Small intestine (tissue), 16 donors: ENCODE measurements around the gene SIGLEC12. TPM values are rescaled to one million over a fixed set of nuclear protein-coding genes. Genes with fewer than 3 reads are reported as not detected.

Source experiments
- DNase-seq, 2 donors: peaks; one replicate each; pipeline versions ENCODE4 v3.0.0 to v3.0.0-alpha.2; 2013
- FAIRE-seq: peaks from 2 replicates; lab custom pipeline; 2012; peaks lifted over from hg19 to GRCh38; lab: Jason Lieb, UNC
- H3K27ac ChIP-seq, 3 donors: one replicate each; pipeline ENCODE4 v1.5.1; 2013; ENCODE audit warnings: low read length in 2 of 3, mild to moderate bottlenecking in 2 of 3, control low read depth in 1 of 3, inconsistent platforms in 1 of 3, low read depth in 1 of 3, moderate library complexity in 1 of 3
- H3K27me3 ChIP-seq, 3 donors: one replicate each; pipeline ENCODE4 v1.6.1; 2013; ENCODE audit warnings: low read length in 3 of 3, inconsistent platforms in 1 of 3; ENCODE audit not compliant: control insufficient read depth in 3 of 3, insufficient read depth in 3 of 3
- H3K36me3 ChIP-seq, 3 donors: one replicate each; pipeline ENCODE4 v1.6.1; 2013; ENCODE audit warnings: low read length in 3 of 3, inconsistent platforms in 1 of 3, low read depth in 1 of 3, mild to moderate bottlenecking in 1 of 3, moderate library complexity in 1 of 3; ENCODE audit not compliant: control insufficient read depth in 3 of 3, insufficient read depth in 2 of 3
- H3K4me1 ChIP-seq, 3 donors: one replicate each; pipeline ENCODE4 v1.6.1; 2013; ENCODE audit warnings: low read length in 2 of 3, inconsistent platforms in 1 of 3, low read depth in 1 of 3, mild to moderate bottlenecking in 1 of 3, moderate library complexity in 1 of 3; ENCODE audit not compliant: control insufficient read depth in 3 of 3, insufficient read depth in 2 of 3
- H3K4me3 ChIP-seq, 3 donors: one replicate each; pipeline ENCODE4 v1.5.1; 2013; ENCODE audit warnings: low read length in 3 of 3, control low read depth in 1 of 3, inconsistent platforms in 1 of 3, low read depth in 1 of 3, mild to moderate bottlenecking in 1 of 3, moderate library complexity in 1 of 3
- H3K9me3 ChIP-seq, 2 donors: one replicate each; pipeline ENCODE4 v1.6.1; 2013; ENCODE audit warnings: low read depth in 1 of 2, low read length in 1 of 2; ENCODE audit not compliant: control insufficient read depth in 2 of 2, insufficient read depth in 1 of 2
- WGBS, 3 donors: extraction: QIAGEN DNeasy Blood & Tissue Kit; methylation state at CpG; one replicate each; pipeline ENCODE4 v1.1.7; 2013; 5-methylcytosine and 5-hydroxymethylcytosine counted together
- long read RNA-seq, 10 donors: transcript quantifications; one replicate each; lab custom pipeline, GENCODE V29; 2026
- polyA plus RNA-seq, 4 donors: library from polyadenylated mRNA; stranded (reverse) in 3 of 4; unstranded in 1 of 4; fragments of 200-250 nt in 3 of 4; fragments of 120-200 nt in 1 of 4; gene quantifications; one replicate each; pipeline versions ENCODE4 v1.2.1 to v1.2.3, GENCODE V29; 2013
- donor health status: healthy with polysubstance abuse.
- donor health status: control.
- donor health status: control.
- donor health status: Bipolar disorder and iron deficiency.
- donor health status: healthy.

SIGLEC12 gene
- 1 to 10 TPM in 2 of 4 donors, under 1 TPM in 1, not detected in 1; 0.33 to 5.7 (median 2.0) TPM for polyA plus RNA-seq
- long read RNA-seq, donor 1, partial matches to known transcripts: 0 of 1 reads
- long read RNA-seq, donor 1, other reads (novel, unspliced or antisense): 0 of 1 reads
- long read RNA-seq, donor 2: 0 reads
- long read RNA-seq, donor 3: 0 reads
- long read RNA-seq, donor 4: 0 reads
- long read RNA-seq, donor 5, partial matches to known transcripts: 12 of 12 reads
- long read RNA-seq, donor 5, other reads (novel, unspliced or antisense): 0 of 12 reads
- long read RNA-seq, donor 6, partial matches to known transcripts: 0 of 1 reads
- long read RNA-seq, donor 6, other reads (novel, unspliced or antisense): 0 of 1 reads
- long read RNA-seq, donor 7: 0 reads
- long read RNA-seq, donor 8: 0 reads
- long read RNA-seq, donor 9: 0 reads
- long read RNA-seq, donor 10: 0 reads

DNA sequence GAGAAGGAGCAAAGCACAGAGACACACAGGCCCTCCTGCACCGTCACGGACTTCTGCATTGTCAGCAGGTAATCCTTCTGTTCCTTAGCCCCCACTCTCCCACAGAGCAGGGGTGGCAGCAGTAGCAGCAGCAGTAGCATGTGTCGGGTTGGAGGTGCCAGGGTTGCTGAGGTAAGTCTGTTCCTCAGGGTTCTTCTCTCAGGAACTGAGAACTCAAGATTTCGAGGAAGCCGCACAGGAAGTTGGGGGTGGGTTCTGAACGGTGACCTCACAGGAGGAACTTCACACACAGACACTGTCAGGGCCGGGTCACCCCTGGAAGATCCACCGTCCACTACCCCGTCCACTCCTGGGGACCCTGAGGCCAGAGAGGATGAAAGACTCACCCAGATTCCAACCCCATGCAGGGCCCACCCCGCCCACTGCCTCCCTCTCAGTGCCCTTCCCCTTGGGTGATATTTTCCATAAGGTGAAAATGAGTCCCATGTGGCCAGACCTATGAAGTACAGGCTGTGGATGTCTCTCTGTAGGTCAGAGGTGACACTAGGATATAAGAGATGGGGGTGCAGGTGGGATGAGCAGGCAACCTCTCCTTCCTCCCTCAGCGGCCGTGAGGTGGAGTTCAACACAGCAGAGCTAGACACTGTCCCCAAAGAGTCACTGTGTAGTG lies at the start of gene SIGLEC12:
Gene SIGLEC12 (minus strand): TSS at position 207 of the 670 bp plus-strand sequence. CDS start 67 bp downstream, at position 140.
- DNase-seq: no peak
- no peak for FAIRE-seq
- no peaks in the 10 kb centered on the region for H3K9me3 ChIP-seq
- H3K4me1 ChIP-seq: peaks cover 0 to 3% (median 0%) of the 10 kb centered on the region in 3 donors
- no peak within 1 kb of the TSS for H3K4me3 ChIP-seq
- no peaks in the 10 kb centered on the region for H3K36me3 ChIP-seq
- peak within 1 kb of the TSS in 1 of 3 donors; percentile 44 for H3K27ac ChIP-seq
- 56 to 90% (median 60%) methylated on average over 10 to 12 of the region's 12 CpGs for WGBS, 3 donors
- H3K27me3 ChIP-seq: peaks cover 0 to under 1% (median 0%) of the 10 kb centered on the region in 3 donors

DNA sequence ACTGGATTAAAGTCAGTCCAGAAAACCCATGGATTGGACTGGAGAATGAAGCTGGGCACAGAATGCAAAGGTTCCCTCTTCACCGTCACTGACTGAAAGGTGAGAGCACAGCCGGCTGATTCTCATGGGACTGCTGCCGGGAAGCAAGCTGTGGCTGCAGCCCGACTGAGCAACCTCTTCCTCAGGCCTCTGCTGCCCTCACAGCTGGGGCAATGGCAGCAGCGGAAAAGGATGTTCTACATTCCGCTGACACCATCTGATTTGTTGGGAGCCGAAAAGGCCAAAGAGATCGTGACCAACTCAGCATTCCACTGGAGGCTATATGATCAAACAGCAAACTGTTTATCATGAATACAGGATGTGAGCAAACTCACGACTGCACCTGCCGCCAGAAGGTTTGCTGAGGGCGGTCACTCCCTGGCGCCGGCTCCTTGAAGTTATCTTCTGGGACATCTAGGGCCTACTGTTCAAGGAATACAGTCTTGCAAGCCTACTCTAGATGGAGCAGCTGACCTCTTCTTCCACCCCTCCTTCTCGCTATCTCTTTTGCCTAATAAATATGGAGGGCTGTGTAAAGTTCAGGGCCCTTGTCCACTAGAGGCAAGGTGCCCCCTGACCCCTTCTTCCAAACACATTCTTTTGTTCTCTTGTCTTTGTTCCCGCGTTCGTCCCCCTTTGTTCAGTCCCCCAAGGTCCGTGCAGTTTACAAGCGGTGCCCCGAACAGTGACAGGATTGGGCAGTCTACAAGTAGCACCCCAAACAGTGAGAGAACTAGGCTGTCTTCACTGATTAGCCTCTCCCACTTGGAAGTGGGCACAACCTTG lies 49.5 kb upstream of the SIGLEC12 start:
- WGBS, 3 donors: 70 to 82% (median 77%) methylated on average over 20 of the region's 20 CpGs
- no peaks in the 10 kb centered on the region for H3K27me3 ChIP-seq
- DNase-seq (no peak), FAIRE-seq (no peak)
- no peaks in the 10 kb centered on the region for H3K9me3 ChIP-seq
- no peak overlapping the region for H3K27ac ChIP-seq
- H3K4me3 ChIP-seq: no peak overlapping the region
- no peaks in the 10 kb centered on the region for H3K4me1 ChIP-seq
- H3K36me3 ChIP-seq: no peaks in the 10 kb centered on the region

DNA sequence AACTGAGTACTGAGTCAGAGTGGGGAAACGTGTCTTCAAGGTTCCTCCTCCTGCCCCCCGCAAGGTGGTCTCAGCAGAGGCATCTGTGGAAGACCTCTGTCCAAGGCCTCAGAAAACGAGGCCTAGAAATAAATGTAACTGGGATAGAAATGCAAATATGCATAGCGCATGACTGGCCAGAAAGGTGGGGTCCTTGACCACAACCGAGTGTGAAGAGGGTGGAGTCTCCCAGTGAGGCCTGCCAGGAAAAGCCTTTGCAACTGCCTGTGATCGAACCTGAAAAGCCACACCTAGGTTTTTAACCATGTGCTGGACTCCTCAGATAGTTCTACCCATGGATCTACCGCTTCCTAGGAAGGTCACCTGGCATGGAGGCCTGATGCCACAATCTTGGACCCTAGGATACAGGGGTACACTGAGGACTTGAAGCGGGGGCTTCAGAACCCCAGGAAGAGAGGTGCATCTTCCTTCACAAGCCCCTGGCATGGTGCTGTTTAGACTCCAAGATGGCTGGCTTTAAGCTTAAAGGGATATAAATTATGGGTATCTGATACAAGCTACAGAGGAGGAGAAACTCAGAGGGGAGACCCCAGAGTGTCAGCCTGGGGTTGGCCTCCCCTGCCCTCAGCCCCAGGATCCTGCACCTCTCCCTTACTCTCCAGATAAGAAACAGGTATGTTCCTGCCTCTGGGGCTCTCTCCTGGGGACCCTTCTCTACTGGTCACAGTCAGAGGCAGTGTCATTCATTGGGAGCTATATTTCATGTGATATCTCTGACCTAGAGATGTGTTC lies 48.1 kb upstream of the SIGLEC12 start:
- H3K4me3 ChIP-seq: no peak overlapping the region
- no peaks in the 10 kb centered on the region for H3K27me3 ChIP-seq
- FAIRE-seq (no peak), DNase-seq (no peak)
- H3K27ac ChIP-seq: no peak overlapping the region
- 56 to 61% (median 58%) methylated on average over 8 of the region's 8 CpGs for WGBS, 3 donors
- H3K9me3 ChIP-seq: no peaks in the 10 kb centered on the region
- no peaks in the 10 kb centered on the region for H3K4me1 ChIP-seq
- no peaks in the 10 kb centered on the region for H3K36me3 ChIP-seq

DNA sequence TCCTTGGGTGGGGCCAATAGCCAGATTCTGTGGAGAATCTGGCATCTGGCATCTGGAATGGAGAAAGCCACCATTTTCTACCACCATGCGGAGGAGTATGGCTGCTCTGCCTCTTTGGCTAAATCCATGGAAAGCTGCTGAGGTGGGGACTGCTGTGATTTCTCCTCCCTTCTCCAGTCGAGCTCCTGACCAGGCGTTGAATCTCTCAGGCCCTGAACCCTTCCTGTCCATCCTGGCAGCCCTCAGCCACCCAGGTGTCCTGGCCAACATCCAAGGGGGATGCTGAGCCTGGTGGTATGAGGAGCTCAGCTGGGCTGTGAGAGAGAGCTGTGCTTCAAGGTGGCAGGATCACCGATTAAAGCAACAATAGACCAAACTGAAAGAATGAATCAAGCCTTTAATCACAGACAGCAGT lies 47.3 kb upstream of the SIGLEC12 start:
- Histone ChIP-seq H3K4me3 (no peak overlapping the region), H3K9me3 (no peaks in the 10 kb centered on the region), H3K4me1 (no peaks in the 10 kb centered on the region), H3K27me3 (no peaks in the 10 kb centered on the region), H3K36me3 (no peaks in the 10 kb centered on the region), H3K27ac (no peak overlapping the region)
- DNase-seq (no peak), FAIRE-seq (no peak)
- WGBS, 3 donors: 73 to 81% (median 73%) methylated on average over 4 of the region's 4 CpGs

DNA sequence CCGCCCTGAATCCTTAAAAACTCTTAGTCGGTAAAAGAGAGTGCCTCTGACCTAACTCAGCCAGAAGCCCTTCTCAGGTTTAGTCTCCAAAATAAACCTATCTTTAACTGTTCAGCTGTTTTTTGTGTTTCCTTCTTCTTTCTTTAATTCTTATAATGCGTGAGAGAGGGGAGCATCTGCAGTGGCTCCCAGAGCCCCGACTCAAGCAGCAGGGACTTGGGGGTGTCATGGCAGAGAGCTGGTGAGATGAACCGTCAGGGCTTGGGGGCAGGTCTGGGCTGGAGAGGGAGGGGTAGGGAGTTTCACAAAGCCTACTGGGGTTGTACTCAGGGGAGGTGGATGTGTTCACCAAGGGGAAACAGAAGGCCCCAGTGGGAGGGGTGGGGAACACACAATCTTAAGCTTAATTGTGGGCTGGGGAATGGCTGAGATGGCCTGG lies 46.6 kb upstream of the SIGLEC12 start:
- no peak overlapping the region for H3K4me3 ChIP-seq
- H3K36me3 ChIP-seq: no peaks in the 10 kb centered on the region
- no peaks in the 10 kb centered on the region for H3K4me1 ChIP-seq
- FAIRE-seq (no peak), DNase-seq (no peak)
- H3K9me3 ChIP-seq: no peaks in the 10 kb centered on the region
- WGBS, 3 donors: 65 to 75% (median 66%) methylated on average over 5 of the region's 5 CpGs
- no peaks in the 10 kb centered on the region for H3K27me3 ChIP-seq
- no peak overlapping the region for H3K27ac ChIP-seq

DNA sequence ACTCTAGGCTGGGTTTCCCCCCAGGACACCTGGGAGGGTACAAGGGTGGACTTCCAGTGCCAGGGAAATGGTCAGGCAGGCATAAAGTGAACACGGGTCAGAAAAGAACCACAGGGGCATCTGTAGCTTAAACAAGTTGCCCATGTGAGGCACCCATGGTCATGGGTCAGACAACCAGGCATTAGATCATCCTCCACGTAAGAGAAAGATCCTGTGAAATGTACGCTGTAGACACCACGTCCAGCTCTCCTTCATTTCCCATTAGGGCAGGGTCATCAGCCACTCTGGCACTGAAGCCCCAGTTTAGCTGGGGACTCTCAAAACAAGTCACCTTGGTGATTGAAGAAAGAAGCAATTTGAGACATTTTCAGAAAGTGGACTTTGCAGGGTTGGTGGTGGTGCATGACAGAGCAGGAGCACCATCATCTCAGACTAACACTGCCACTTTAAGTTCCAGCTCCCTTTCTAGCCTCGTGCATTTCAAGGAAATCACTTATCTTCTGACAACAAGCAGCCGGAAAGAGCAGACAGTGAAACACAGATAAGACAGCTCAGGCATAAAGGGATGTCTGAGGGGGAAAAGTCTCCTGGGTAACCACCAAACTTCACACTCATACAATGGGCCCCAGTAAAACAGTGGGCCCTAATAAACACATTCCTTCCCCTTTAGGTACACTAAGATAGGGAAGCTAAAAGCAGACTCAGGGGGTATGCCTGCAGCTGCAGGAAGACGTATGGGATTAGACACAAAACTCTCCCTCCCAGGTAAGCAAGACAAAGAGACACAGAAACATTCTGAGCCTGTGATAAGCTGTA lies 46.0 kb upstream of the SIGLEC12 start:
- H3K36me3 ChIP-seq: no peaks in the 10 kb centered on the region
- no peaks in the 10 kb centered on the region for H3K9me3 ChIP-seq
- no peak overlapping the region for H3K27ac ChIP-seq
- WGBS, 3 donors: 32 to 39% (median 34%) methylated on average over 7 of the region's 7 CpGs
- no peaks in the 10 kb centered on the region for H3K4me1 ChIP-seq
- no peak overlapping the region for H3K4me3 ChIP-seq
- no peak for FAIRE-seq
- no peaks in the 10 kb centered on the region for H3K27me3 ChIP-seq
- no peak for DNase-seq

DNA sequence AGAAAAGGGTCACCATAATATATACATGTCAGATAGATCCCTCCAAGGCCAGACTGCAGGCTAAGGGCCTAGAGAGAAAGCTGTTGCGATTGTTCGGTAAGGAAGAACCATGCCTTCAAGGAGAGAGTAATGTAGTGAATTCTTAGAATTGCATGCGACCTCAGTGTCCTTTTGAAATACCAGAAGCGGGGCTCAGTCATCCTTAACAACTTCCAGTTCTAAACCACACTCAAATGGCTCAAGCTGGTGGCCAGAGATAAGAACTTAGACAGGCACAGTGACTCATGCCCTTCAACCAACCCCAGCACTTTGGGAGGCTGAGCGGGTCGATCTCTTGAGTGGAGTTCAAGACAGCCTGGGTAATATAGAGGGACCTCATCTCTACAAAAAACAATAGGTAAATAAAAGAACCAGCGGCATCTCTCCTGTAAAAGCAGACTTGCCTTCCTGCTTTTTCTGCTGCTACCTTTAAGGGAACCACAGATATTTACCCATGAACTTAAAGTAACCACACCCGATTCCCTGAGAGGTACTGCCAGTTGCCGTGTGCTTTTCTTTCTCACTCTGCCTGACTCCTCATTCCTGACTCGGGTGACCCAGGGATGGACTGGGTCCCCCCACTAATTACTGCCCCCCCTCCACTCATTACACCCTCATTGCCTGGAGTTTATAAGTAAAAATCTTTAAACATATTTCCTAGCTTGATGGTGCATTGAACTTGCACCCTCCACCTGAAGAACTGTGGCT lies 45.2 kb upstream of the SIGLEC12 start:
- no peak for FAIRE-seq
- no peaks in the 10 kb centered on the region for H3K9me3 ChIP-seq

More for the DNA sequence above, 45.2 kb upstream of the SIGLEC12 start:
- no peak for DNase-seq
- no peak overlapping the region for H3K4me3 ChIP-seq
- 41 to 49% (median 44%) methylated on average over 10 of the region's 10 CpGs for WGBS, 3 donors
- no peaks in the 10 kb centered on the region for H3K27me3 ChIP-seq
- no peak overlapping the region for H3K27ac ChIP-seq
- H3K4me1 ChIP-seq: no peaks in the 10 kb centered on the region
- H3K36me3 ChIP-seq: no peaks in the 10 kb centered on the region
